ENCODE measurements around the gene IL12RB2.
"Not testable (repeated sequence)": the region's sequence is repeated elsewhere in the genome, so short reads cannot be mapped to it uniquely, and the experiment has no call there.

IL12RB2 gene

DNA sequence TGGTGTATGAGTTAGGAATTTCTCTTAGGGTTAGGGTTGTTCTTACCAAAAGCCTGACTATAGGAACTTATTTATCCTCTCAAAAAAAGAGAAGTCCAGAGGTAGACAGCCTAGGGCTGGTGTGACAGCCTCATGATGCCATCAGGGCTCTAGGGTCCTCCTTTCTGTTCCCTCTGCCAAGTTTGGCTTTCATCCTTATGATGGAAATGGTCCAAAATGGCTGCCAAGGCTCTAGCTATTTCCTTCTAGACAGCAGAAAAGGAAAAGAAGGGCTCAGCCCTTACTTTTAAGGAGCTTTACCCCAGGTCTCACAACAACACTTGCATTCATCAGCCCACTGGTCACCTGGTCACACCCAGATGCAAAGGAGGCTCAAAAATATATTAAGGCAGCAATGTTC, 44.5 kb downstream of the IL12RB2 start:
- no peak for DNase-seq

DNA sequence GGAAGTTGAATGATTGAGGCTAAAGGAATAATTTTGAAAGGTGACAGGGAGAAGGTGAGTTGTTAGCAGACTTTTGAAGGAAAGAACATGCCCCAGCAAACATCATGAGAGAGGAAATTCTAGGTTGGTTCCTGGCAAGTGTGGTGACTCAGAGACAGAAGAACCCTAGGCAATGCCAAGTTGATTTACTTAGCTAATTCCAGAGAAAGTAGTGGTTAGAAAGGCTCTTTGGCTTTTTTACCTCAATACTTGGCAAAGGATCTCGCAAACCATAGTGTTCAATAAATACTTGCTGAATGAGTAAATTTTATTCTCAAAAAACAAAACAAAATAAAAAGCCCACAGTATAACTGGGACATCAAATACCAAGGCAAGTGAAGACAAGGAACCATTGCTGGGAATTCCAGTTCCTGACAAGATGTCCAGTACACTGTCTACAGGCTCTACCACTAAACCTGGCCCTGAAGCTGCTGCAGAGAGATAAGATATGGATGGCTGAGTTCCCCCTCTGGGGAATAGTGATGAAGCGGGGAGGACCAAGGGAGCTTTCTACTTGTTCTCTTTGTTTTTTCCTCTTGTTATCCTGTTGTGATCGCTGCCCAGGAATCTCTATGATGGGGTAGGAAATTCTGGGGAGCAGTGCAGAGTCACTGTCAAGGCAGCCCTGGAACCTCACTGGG, 48.2 kb downstream of the IL12RB2 start:
- DNase-seq, result no peak

GRCh38 chr1:67359592-67359991, 51.9 kb downstream of the IL12RB2 start:
- no peak for DNase-seq

GRCh38 chr1:67361641-67362040, 54.0 kb downstream of the IL12RB2 start:
- no peak for DNase-seq

- DNase-seq, result no peak
These were observed 59.8 kb downstream of the IL12RB2 start for GRCh38 chr1:67367370-67368045.

GRCh38 chr1:67368046-67368514, 60.4 kb downstream of the IL12RB2 start:
- DNase-seq, result no peak

DNA sequence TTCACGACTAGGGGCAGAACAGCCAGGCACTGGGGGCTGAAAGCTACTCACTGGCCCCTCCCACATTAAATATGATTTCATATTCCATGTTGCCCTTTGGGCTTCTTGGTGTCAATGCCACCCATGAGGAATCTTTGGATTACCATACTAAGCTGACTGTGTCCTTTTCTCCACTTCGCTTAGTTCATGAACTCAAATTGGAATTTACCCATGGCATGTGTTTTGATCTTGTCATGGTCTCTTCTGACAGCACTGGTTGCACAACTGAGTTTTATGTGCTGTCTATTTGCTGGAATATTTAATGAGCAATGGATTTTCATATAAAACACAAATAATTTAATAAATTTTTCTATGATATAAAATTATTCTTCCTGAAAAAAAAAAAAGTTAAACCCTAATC, 63.4 kb downstream of the IL12RB2 start:
- no peak for DNase-seq

DNA sequence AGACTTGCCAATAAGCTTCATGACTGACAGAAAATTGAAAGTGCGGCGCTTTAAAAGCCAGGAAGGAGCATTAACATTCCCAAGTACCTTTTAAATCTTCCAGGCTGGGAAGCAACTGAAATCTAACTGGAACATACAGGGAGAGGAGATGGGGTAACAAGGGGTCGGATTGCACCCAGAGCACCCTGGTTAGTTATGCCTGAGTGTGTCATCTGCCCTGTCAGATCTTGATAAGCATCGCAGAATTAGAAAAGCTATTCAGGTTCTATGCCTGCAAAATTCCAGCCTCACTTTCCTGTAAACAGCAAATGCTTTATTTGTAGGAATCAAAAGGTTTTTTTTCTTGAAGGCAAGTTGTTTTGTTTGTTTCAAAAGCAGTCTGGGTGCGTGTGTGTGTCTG, 64.0 kb downstream of the IL12RB2 start:
- DNase-seq, result no peak

- DNase-seq, result no peak
These were observed 64.5 kb downstream of the IL12RB2 start for GRCh38 chr1:67372136-67372535.

- DNase-seq, result no peak
These were observed 65.2 kb downstream of the IL12RB2 start for GRCh38 chr1:67372898-67373297.

DNA sequence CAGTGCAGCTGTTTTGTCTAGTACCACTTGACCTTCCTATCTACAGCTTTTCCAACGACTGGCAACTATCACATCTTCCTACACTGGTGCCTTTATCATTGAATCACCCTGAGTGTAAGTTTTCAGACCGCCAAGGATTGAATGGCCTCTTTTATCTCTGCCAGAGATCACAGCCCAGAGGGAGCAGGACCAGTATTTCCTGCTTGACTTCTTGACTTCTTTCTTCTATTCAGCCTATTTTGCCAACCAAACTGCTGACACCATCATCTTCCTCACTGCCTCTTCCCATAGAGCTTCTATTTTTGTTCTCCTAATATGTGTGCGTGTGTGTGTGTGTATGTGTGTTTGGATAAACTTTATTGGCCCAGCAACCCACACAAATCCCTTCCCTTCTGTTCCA, 68.7 kb downstream of the IL12RB2 start:
- DNase-seq, result no peak

DNA sequence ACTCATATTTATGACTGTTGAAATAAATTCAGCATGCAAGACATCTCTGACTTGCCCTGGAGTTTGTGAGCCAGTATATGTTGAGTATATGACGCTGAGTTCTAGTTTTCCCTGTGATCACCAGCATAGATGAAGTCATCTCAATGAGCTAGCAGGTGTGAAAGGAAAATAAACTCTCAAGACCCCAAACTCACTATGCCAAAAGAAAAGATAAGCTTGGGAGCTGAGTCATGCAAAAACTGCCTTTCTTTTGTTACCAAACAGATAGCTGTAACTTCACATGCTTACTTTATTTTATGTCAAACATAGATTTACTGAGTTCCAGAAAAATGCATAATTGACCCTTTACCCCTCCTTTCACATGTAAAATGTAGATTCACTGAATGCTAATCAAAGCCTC, 69.6 kb downstream of the IL12RB2 start:
- no peak for DNase-seq

DNA sequence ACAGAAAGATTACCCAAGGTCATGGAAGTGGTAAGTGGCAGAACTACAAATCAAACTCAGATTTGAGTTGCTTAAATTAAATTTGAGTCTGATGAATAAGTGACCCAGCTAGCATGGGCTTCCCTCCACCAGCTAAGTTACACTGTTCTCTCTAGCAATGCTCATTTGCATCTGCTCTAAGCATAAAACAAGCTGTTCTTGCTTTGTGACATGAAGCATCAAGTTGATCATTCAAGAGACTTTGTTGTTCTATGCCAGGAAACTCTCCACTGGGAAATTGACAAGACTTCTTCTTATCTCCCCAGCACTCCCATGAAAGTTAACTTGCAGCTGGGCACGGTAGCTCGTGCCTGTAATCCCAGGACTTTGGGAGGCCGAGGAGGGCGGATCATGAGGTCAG, 73.5 kb downstream of the IL12RB2 start:
- DNase-seq, result no peak

DNA sequence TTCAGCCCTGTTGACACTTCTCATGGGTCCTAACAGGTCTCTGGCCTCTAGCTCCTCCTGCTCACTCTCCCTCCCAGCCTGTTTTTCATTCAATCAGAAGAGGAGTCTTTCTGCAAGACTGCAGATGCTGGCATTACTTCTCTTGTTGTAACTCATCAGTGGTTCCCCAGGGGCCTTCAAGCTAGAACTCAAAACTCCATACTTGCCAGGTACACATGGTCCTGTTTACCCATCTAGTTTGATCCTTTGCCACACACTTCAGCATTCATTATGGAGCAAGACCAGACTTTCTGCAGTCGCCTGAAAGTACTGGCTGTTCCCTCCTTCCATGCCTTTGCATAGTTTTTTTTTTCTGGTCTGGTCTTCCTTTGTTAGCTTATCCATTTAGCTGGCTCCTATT, 74.6 kb downstream of the IL12RB2 start:
- no peak for DNase-seq

DNA sequence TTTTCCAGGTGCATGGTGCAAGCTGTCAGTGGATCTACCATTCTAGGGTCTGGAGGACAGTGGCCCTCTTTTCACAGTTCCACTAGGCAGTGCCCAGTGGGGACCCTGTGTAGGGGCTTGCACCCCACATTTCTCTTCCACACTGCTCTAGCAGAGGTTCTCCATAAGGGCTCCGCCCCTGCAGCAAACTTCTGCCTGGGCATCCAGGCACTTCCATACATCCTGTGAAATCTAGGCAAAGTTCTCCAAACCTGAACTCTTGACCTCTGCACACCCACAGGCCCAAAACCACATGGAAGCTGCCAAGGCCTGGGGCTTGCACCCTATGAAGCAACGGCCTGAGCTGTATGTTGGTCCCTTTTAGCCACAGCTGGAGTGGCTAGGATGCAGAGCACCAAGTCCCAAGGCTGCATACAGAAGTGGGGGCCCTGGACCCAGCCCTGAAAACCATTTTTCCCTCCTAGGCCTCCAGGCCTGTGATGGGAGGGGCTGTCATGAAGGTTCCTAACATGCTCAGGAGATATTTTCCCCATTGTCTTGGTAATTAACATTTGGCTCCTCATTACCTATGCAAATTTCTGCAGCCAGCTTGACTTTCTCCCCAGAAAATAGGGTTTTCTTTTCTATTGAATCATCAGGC, 76.4 kb downstream of the IL12RB2 start:
- DNase-seq, result no peak

DNA sequence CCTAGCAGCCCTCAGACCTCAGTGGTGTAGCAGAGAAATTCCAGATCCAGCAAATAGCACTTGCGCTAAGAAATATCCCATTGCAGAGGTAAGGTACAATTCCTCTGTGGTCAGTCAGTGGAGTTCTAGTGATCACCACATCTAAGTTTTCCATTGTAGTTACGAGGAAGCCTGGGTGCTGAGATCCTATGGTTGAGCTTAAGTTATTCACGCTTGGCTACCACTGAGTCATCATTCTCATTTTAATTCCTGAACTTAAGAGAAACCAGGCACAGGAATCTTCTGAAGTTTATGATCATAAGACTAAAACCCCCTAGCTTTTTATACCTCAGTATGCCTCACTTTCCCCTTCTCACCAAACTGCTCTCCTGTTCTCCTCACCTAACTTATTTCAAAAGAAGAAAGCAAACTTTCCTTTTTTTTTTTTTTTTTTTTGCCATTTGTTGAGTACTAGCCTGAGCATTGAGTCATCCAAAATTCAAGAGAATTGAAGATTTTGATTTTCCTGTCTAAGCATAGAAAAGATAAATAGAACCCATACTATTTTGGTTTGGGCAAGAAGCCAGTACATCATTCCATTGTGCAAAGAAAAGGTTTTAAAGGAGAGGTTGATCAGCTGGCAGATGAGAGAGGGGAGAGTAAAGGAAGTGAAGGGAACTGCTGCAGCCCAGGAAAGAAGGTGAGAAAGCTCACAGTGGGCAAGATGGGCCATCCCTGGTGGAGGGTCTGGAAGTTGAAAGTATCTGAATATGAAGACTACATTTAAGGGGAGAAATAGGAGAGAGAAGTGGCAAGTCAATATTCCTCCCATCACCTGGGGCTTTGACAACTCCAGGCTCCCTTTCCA, 82.6 kb downstream of the IL12RB2 start:
- no peak for DNase-seq

- DNase-seq, result no peak
These were observed 85.6 kb downstream of the IL12RB2 start for GRCh38 chr1:67393240-67393639.

DNA sequence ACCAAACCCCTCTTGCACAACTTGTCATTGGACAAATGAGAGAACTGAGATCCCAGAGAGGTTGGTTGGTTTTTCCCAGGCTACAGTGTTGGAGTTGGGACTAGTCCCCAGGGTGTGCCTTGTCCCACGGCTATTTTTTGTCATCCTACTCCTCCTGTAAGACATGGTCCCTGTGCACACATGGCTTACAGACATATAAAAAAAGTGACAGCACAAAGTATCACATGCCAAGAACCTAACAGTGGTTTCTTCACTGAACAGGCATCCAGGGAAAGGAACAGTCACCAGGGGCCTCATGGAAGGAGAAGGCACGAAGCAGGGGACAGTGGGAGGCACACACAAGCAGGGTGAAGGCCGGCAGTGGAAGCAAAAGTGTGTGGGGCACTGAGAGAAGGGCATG, 86.1 kb downstream of the IL12RB2 start:
- no peak for DNase-seq

- DNase-seq, result no peak
These were observed 86.9 kb downstream of the IL12RB2 start for GRCh38 chr1:67394548-67394947.

GRCh38 chr1:67399199-67399993, 91.7 kb downstream of the IL12RB2 start:
- DNase-seq, result no peak

GRCh38 chr1:67400029-67400786, 92.5 kb downstream of the IL12RB2 start:
- DNase-seq, result not testable (repeated sequence)

- DNase-seq, result no peak
These were observed 93.8 kb downstream of the IL12RB2 start for GRCh38 chr1:67401443-67401842.

Data from activated naive CD4-positive, alpha-beta T cell treated with anti-CD3 and anti-CD28 coated beads, Interleukin-2, amount 50 U/mL, for 16 hours (primary cell).